ENCODE measurements around the gene G6PD. TPM values are rescaled to one million over a fixed set of nuclear protein-coding genes. Genes with fewer than 3 reads are reported as not detected.

G6PD gene
- polyA plus RNA-seq, 1 experiment, result 157 TPM

DNA sequence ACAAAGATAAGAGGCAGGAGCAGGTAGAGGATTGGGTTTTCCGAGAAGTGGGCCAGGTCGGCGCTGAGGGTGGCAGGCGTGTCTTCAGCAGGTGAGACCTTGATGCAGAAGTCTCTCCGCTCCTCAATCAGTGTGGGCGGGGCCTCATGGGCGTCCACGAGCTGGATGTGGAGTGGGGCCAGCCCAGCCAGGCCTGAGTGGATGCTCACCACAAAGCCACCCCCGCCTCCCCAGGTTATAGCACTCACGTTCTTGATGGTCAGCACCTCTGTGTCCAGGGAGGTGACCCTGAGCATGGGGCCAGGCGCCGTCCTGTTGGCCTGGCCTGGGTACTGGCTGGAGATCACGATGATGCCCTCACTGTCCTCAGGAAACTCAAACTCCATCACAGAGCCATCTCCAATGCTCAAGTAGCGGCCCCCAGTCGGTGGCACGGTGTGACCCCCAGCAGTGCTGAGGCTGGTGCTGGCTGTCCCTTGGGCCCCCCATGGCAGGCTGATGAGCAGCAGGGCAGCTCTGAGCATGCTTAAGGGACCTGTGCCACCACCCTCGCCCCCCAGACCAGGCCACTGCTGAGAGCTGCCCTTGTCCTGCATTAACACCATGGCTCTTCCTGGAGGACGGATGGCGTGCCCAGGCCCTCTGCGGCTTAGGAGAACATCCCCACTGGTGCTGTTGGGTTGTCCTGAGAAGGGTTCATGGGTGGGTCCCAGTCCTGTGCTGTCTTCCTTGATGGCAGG is 58.1 kb downstream of the G6PD start:
- TF ChIP-seq, protein P1, sequence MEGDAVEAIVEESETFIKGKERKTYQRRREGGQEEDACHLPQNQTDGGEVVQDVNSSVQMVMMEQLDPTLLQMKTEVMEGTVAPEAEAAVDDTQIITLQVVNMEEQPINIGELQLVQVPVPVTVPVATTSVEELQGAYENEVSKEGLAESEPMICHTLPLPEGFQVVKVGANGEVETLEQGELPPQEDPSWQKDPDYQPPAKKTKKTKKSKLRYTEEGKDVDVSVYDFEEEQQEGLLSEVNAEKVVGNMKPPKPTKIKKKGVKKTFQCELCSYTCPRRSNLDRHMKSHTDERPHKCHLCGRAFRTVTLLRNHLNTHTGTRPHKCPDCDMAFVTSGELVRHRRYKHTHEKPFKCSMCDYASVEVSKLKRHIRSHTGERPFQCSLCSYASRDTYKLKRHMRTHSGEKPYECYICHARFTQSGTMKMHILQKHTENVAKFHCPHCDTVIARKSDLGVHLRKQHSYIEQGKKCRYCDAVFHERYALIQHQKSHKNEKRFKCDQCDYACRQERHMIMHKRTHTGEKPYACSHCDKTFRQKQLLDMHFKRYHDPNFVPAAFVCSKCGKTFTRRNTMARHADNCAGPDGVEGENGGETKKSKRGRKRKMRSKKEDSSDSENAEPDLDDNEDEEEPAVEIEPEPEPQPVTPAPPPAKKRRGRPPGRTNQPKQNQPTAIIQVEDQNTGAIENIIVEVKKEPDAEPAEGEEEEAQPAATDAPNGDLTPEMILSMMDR (IDR thresholded peaks at IDR 0.05; ENCODE audit: insufficient read depth, low read depth, low read length), result no peak
- CTCF ChIA-PET, result no interaction called here
- no peaks in the 10 kb centered on the region for H3K27me3 ChIP-seq (ENCODE audit: control insufficient read depth, insufficient read depth, low read length)
- no peak overlapping the region for H3K4me3 ChIP-seq (ENCODE audit: low read depth, low read length)
- peaks cover 8% of the 10 kb centered on the region for H3K36me3 ChIP-seq (ENCODE audit: control insufficient read depth, insufficient read depth, low read length)
- POLR2A ChIA-PET, result no interaction called here
- no peak for DNase-seq (ENCODE audit: low read depth)

DNA sequence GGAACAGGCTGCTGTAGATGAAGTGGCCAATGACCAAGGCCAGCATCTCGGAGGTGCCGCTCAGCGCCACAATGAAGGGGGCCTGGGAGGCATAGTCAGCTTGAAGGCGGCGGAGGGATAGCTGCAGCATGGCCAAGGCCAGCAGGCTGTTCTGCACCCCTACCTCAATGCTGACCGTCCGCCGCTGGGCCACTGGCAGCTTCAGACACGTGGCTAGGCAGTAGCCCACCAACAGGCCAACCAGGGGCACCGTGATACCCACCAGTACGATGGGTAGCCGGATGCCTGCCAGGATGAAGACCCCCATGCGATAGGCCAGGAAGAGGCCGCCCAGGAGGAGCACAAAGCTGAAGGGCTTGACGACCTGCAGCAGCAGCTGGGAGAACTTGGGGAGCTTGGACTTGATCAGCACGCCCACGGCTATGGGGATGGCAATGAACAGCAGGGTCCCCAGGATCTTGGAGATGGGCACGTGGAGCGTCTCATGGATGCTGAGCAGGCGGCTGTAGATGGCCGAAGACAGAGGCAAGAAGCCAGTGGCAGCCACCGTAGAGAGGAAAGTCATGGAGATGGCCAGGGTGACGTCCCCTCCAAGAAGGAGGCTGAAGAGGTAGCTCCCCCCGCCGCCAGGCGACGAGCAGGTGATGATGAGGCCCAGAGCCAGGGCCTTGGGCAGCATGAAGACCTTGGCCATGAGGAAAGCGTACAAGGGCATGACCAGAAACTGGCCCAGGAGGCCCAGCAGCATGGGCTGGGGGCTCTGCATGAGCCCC is 58.9 kb downstream of the G6PD start:
- ChIA-PET POLR2A (interaction anchor here (0.5 kb wide), 1 partner anchor 9 kb away, joined by 3 read pairs; no protein-coding TSS in a partner anchor), CTCF (no interaction called here)
- no peaks in the 10 kb centered on the region for H3K27me3 ChIP-seq (ENCODE audit: control insufficient read depth, insufficient read depth, low read length)
- TF ChIP-seq, protein P1 (IDR thresholded peaks at IDR 0.05; ENCODE audit: insufficient read depth, low read depth, low read length), result no peak
- peaks cover 8% of the 10 kb centered on the region for H3K36me3 ChIP-seq (ENCODE audit: control insufficient read depth, insufficient read depth, low read length)
- no peak overlapping the region for H3K4me3 ChIP-seq (ENCODE audit: low read depth, low read length)
- DNase-seq (ENCODE audit: low read depth), result no peak

DNA sequence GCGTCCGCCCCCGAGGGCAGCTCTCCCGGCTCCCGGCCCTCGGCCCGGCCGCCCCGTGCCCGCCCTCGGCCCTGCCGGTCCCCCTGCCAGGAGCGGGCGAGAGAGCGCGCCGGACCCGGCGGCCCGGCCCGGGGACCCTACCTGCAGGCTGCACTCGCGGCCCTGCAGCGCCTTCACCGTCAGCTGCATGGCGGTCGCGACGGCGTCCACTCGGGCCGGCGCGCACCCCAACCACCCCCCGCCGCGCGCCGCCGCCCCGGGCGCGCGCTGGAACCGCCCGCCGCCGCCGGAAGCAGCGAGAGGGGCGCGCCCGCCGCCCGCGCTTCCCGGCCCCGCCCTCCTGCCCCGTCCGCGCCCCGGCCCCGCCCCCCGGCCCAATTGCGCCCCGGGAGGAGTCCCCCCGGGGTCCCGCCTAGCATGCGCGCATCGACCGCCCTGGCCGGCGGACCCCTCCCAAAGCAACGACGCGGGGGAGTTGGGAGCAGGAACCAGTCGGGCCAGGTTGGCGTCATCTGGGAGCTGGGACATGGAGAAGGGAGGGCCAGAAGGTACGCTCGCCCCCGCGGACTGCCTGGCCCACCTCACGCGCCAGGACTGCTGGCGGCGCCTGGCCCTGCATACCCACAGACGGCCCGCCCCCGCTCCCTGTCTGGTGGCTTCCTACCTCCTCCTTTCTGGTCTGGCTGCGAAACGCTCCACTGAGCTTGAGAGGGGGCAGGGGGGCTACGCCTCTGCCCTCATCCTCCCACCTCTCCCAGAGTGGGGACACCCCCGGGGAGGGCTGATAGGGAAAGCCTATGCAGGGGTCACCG is 60.0 kb downstream of the G6PD start, which contains the start of gene UBL4A:
UBL4A (minus strand) TSS at position 220 of the 812 bp plus-strand sequence; CDS start at position 189, 31 bp downstream.
- no peaks in the 10 kb centered on the region for H3K27me3 ChIP-seq (ENCODE audit: control insufficient read depth, insufficient read depth, low read length)
- H3K36me3 ChIP-seq (ENCODE audit: control insufficient read depth, insufficient read depth, low read length), result peaks cover 8% of the 10 kb centered on the region
- TF ChIP-seq, protein P1 (IDR thresholded peaks at IDR 0.05; ENCODE audit: insufficient read depth, low read depth, low read length), result no peak
- CTCF ChIA-PET, result interaction anchor here (0.7 kb wide), 1 partner anchor 12 kb away, joined by 3 read pairs; no protein-coding TSS in a partner anchor
- POLR2A ChIA-PET, result no interaction called here
- H3K4me3 ChIP-seq (ENCODE audit: low read depth, low read length), result peak within 1 kb of the TSS; percentile 57
- no peak for DNase-seq (ENCODE audit: low read depth)

DNA sequence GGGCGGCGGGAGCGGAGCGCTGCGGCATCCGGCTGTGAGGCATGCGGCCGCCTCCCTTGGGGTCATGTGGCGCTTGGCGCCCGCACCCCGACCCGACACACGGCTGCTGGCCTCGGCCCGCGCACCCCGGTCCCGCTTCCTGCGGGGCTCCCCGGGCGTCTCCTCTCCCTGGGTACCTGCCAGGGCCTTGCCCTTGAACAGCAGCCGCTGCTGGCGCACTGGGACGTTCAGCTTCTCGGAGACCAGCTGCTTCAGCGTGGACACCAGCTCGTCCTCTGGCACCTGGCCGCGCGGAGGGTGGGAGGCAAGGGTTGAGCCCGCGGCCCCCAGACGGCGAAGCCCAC is 60.6 kb downstream of the G6PD start:
- Histone ChIP-seq H3K27me3 (ENCODE audit: control insufficient read depth, insufficient read depth, low read length) (no peaks in the 10 kb centered on the region), H3K4me3 (ENCODE audit: low read depth, low read length) (peak overlapping the region; percentile 57), H3K36me3 (ENCODE audit: control insufficient read depth, insufficient read depth, low read length) (peaks cover 8% of the 10 kb centered on the region)
- TF ChIP-seq, protein P1 (IDR thresholded peaks at IDR 0.05; ENCODE audit: insufficient read depth, low read depth, low read length), result no peak
- POLR2A ChIA-PET, result no interaction called here
- CTCF ChIA-PET, result no interaction called here
- no peak for DNase-seq (ENCODE audit: low read depth)

Measured in BJ (cell line).